H1 (cell line): ENCODE data around the gene DDIAS. TPM values are rescaled to one million over a fixed set of nuclear protein-coding genes. Genes with fewer than 3 reads are reported as not detected.

Experiments used
- CBX8 ChIP-seq: fragments of 300-800, 300-1000 bp; sonication (generic); IDR thresholded peaks from 2 replicates; pipeline ENCODE4 v1.7.1; 2016; ENCODE audit warnings: low read depth, low read length, borderline replicate concordance
- SAP30 ChIP-seq: fragments of 300-600 bp; sonication (generic); IDR thresholded peaks from 2 replicates; pipeline ENCODE4 v1.7.1; 2012; ENCODE audit warnings: low read length, moderate library complexity, mild to moderate bottlenecking, inconsistent platforms; ENCODE audit not compliant: insufficient read depth, insufficient replicate concordance
- SRF ChIP-seq: IDR thresholded peaks from 2 replicates; pipeline ENCODE4 v1.6.1; 2011; ENCODE audit warnings: mild to moderate bottlenecking, low read depth, low read length, moderate library complexity
- TAF7 ChIP-seq: optimal IDR thresholded peaks from 2 replicates; pipeline ENCODE3; 2011; ENCODE audit warnings: low read depth, mild to moderate bottlenecking, inconsistent platforms, low read length, moderate library complexity, borderline replicate concordance
- polyA plus RNA-seq, 7 experiments: library from polyadenylated mRNA; depleted of rRNA in 3 of 7; stranded (reverse) in 5 of 7; unstranded in 2 of 7; fragments of >200 nt in 5 of 7; fragments of 200-250 nt in 2 of 7; gene quantifications; 1 replicate in 5 of 7; 2 replicates in 1 of 7; 4 replicates in 1 of 7; pipeline versions ENCODE4 v1.2.1 to v1.2.3, GENCODE V29; 2011 to 2013; ENCODE audit warnings: missing spikeins in 2 of 7, mixed read lengths in 2 of 7
- total RNA-seq: library from RNA; stranded (reverse); fragmentation: NEBNext Ultra II Directional; extraction: Animal tissue kit (Norgen Biotek cat#: 25700); gene quantifications from 2 replicates; pipeline ENCODE4 v1.2.1, GENCODE V29; 2021

DDIAS gene
- total and polyA plus RNA-seq, 2 of the 8 experiments (the other 6 are each of a cell fraction or from before 2014, with no cell fraction given), result 11.6 to 25.7 TPM

DNA sequence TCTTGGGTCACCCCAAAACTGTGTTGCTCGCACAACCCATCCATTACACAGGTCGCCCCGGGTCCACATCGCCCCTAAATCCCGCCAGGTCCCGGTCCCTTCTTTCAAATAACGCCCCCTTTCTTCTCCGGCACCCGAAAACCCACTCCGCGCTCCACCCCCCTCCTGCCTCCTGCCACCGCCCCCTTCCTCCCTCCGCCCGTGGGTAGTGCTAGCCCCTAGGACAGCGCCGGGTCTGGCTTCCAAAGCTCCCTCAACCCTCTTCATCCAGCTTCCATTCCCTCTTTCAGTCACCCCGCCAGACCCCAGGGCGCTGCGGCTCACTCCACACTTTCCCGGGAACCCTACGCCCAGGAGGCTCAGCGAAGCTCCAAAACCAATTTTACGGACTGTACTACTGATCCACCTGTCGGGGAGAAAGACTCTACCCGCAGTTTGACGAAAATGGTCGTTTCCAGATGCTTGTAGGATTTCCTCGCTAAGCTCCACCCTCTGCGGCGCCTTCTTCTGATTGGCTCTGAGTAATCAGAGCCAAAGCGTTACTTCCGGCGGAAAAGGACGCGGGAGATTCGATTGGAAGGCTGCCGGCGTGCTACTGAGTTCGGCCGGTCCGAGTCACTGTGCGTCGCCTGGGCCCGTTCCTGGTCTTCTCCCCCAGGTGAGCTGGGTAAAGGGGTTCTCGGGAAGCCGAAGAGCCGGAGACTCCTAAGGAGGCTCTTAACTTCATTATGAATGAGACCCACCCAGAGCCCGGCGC is at the start of gene DDIAS (continued):
- TF ChIP-seq SAP30, result peak; percentile 97
- TF ChIP-seq SRF, result no peak
- peak; percentile 40 for TF ChIP-seq TAF7
- TF ChIP-seq CBX8, result no peak
